OCI-LY3 (cell line): ENCODE data around the gene MMP1.

Source experiments
- H2AFZ ChIP-seq: fragments of 200-600, 300-600 bp; shearing (Covaris generic); 2 replicates; pipeline ENCODE4 v1.6.0; 2014; ENCODE audit warnings: antibody characterized with exemption, low read depth, low read length
- H3K27ac ChIP-seq: fragments of 200-600, 300-600 bp; sonication (generic); 2 replicates; pipeline ENCODE4 v1.5.1; 2014; ENCODE audit warnings: mild to moderate bottlenecking, low read length, moderate library complexity, mixed read lengths
- H3K27me3 ChIP-seq: fragments of 200-600, 300-600 bp; sonication (generic); 2 replicates; pipeline ENCODE4 v1.6.1; 2014; ENCODE audit warnings: low read depth, low read length, mixed read lengths
- H3K36me3 ChIP-seq: fragments of 200-600, 300-600 bp; sonication (generic); replicated peaks from 2 replicates; pipeline ENCODE3; 2014; ENCODE audit warnings: low read depth, low read length, mixed read lengths
- H3K4me1 ChIP-seq: fragments of 300-600, 200-600 bp; sonication (generic); 2 replicates; pipeline ENCODE4 v1.6.1; 2014; ENCODE audit warnings: low read length, mixed read lengths
- H3K4me2 ChIP-seq: fragments of 200-600, 300-600 bp; sonication (generic); 2 replicates; pipeline ENCODE4 v1.6.1; 2014; ENCODE audit warnings: low read length, mixed read lengths
- H3K4me3 ChIP-seq: fragments of 300-600, 200-600 bp; sonication (generic); 2 replicates; pipeline ENCODE4 v1.5.1; 2014; ENCODE audit warnings: antibody characterized with exemption, mild to moderate bottlenecking, low read length, moderate library complexity
- H3K79me2 ChIP-seq: fragments of 300-600, 200-600 bp; shearing (Covaris generic); 2 replicates; pipeline ENCODE4 v1.6.1; 2014; ENCODE audit warnings: mild to moderate bottlenecking, low read length, mixed read lengths
- H3K9ac ChIP-seq: fragments of 300-600, 200-600 bp; shearing (Covaris generic); 2 replicates; pipeline ENCODE4 v1.6.0; 2014; ENCODE audit warnings: mild to moderate bottlenecking, low read length, moderate library complexity
- H3K9me3 ChIP-seq: fragments of 200-600, 300-600 bp; shearing (Covaris generic); 2 replicates; pipeline ENCODE4 v1.6.1; 2014; ENCODE audit warnings: low read length, mixed read lengths; ENCODE audit not compliant: insufficient read depth
- H4K20me1 ChIP-seq: fragments of 200-600, 300-600 bp; sonication (generic); 2 replicates; pipeline ENCODE4 v1.6.1; 2016; ENCODE audit warnings: low read length, mixed read lengths; ENCODE audit not compliant: insufficient read depth
- CTCF ChIP-seq: fragments of 200-600, 300-600 bp; sonication (generic); IDR thresholded peaks from 2 replicates; pipeline ENCODE4 v1.5.1; 2014; ENCODE audit warnings: antibody characterized with exemption, low read length, low read depth
- EZH2phosphoT487 ChIP-seq: fragments of 200-600 bp; shearing (Covaris generic); IDR thresholded peaks from 2 replicates; pipeline ENCODE4 v1.6.1; 2018; ENCODE audit warnings: antibody characterized with exemption, mixed run types, low read depth

MMP1 gene

GRCh38 chr11:102783016-102783415 lies 14.9 kb downstream of the MMP1 start:
- H3K4me2 ChIP-seq: no peak overlapping the region
- no peaks in the 10 kb centered on the region for H4K20me1 ChIP-seq
- no peak overlapping the region for H3K4me3 ChIP-seq
- H3K36me3 ChIP-seq: no peaks in the 10 kb centered on the region
- no peaks in the 10 kb centered on the region for H3K79me2 ChIP-seq
- no peaks in the 10 kb centered on the region for H3K4me1 ChIP-seq
- H2AFZ ChIP-seq: no peak overlapping the region
- H3K9me3 ChIP-seq: no peaks in the 10 kb centered on the region
- no peak overlapping the region for H3K9ac ChIP-seq
- H3K27ac ChIP-seq: no peak overlapping the region
- H3K27me3 ChIP-seq: no peaks in the 10 kb centered on the region
- TF ChIP-seq EZH2phosphoT487 (no peak), CTCF (no peak)

GRCh38 chr11:102781676-102782075 lies 16.3 kb downstream of the MMP1 start:
- Histone ChIP-seq H3K4me1 (no peaks in the 10 kb centered on the region), H3K79me2 (no peaks in the 10 kb centered on the region), H3K9me3 (no peaks in the 10 kb centered on the region), H3K27me3 (no peaks in the 10 kb centered on the region), H3K36me3 (no peaks in the 10 kb centered on the region), H4K20me1 (no peaks in the 10 kb centered on the region), H3K4me2 (no peak overlapping the region), H2AFZ (no peak overlapping the region), H3K4me3 (no peak overlapping the region), H3K9ac (no peak overlapping the region), H3K27ac (no peak overlapping the region)
- TF ChIP-seq EZH2phosphoT487 (no peak), CTCF (no peak)

- Histone ChIP-seq H3K79me2 (no peaks in the 10 kb centered on the region), H3K4me2 (no peak within 1 kb of the TSS), H4K20me1 (no peaks in the 10 kb centered on the region), H3K9me3 (no peaks in the 10 kb centered on the region), H3K27ac (no peak within 1 kb of the TSS), H3K4me3 (no peak within 1 kb of the TSS), H3K27me3 (no peaks in the 10 kb centered on the region), H3K36me3 (no peaks in the 10 kb centered on the region), H3K9ac (no peak within 1 kb of the TSS), H2AFZ (no peak within 1 kb of the TSS), H3K4me1 (no peaks in the 10 kb centered on the region)
- no peak for TF ChIP-seq EZH2phosphoT487
- TF ChIP-seq CTCF: peak; percentile 37
Observed at GRCh38 chr11:102780491-102780918, 17.5 kb downstream of the MMP1 start, which contains the start of gene MMP10. MMP10 (minus strand) TSS chr11:102780628; CDS start chr11:102780591, 37 bp downstream.

- Histone ChIP-seq H3K27ac (no peak overlapping the region), H3K36me3 (no peaks in the 10 kb centered on the region), H3K27me3 (no peaks in the 10 kb centered on the region), H3K79me2 (no peaks in the 10 kb centered on the region), H4K20me1 (no peaks in the 10 kb centered on the region), H3K4me2 (no peak overlapping the region), H2AFZ (no peak overlapping the region), H3K4me1 (no peaks in the 10 kb centered on the region), H3K9ac (no peak overlapping the region), H3K9me3 (no peaks in the 10 kb centered on the region), H3K4me3 (no peak overlapping the region)
- TF ChIP-seq CTCF (no peak), EZH2phosphoT487 (no peak)
Observed at GRCh38 chr11:102776454-102776853, 21.5 kb downstream of the MMP1 start.
